B cell (primary cell): ENCODE results near the gene TMEM253. TPM values are rescaled to one million over a fixed set of nuclear protein-coding genes. Genes with fewer than 3 reads are reported as not detected.

Source experiments
- ATAC-seq: fragments of 200-7000 bp; cut with Tn5 transposase; one replicate; pipeline ENCODE4 v1.10.0; 2021; ENCODE audit warnings: low read depth, mild to moderate bottlenecking, moderate number of reproducible peaks, moderate library complexity
- CTCF ChIA-PET: fragments of 350-600 bp; sonication (Branson Sonifier 250); formaldehyde crosslinking; loops from one replicate; lab custom pipeline; 2021; ENCODE audit warnings: antibody characterized with exemption, inconsistent platforms; lab: Charles Lee
- POLR2A ChIA-PET: fragments of 350-600 bp; sonication (Branson Sonifier 250); formaldehyde crosslinking; loops from one replicate; lab custom pipeline; 2021; ENCODE audit warnings: antibody characterized with exemption; lab: Charles Lee
- DNase-seq: peaks from one replicate; pipeline ENCODE4 v3.0.0; 2013
- H2AFZ ChIP-seq: 2 replicates; pipeline ENCODE4 v1.6.1; 2012; ENCODE audit warnings: mild to moderate bottlenecking, low read depth, low read length; ENCODE audit not compliant: insufficient read depth, poor library complexity, severe bottlenecking
- H3K27ac ChIP-seq, 2 donors: 1 replicate in 1 of 2; 2 replicates in 1 of 2; pipeline ENCODE4 v1.5.1; 2012 to 2013; ENCODE audit warnings: low read length in 2 of 2, mild to moderate bottlenecking in 2 of 2, moderate library complexity in 1 of 2
- H3K27me3 ChIP-seq, 4 experiments: fragments of 200-600 bp in 1 of 4; sonication (generic) in 1 of 4; replicated peaks in 1 of 4; 1 replicate in 2 of 4; 2 replicates in 2 of 4; pipeline versions ENCODE4 v1.6.1 to v1.7.0; 2013 to 2016; ENCODE audit warnings: low read length in 3 of 4, mild to moderate bottlenecking in 2 of 4, mixed read lengths in 1 of 4, moderate library complexity in 1 of 4; ENCODE audit not compliant: insufficient read depth in 4 of 4, control insufficient read depth in 3 of 4; ENCODE audit errors: control extremely low read depth in 1 of 4
- H3K36me3 ChIP-seq, 2 experiments: replicated peaks in 1 of 2; 1 replicate in 1 of 2; 2 replicates in 1 of 2; pipeline versions ENCODE4 v1.6.1 to v1.7.1; 2013; ENCODE audit warnings: low read length in 1 of 2; ENCODE audit not compliant: insufficient read depth in 2 of 2, control insufficient read depth in 1 of 2; ENCODE audit errors: control extremely low read depth in 1 of 2, extremely low read depth in 1 of 2
- H3K4me1 ChIP-seq, 2 donors: fragments of 200-600 bp in 1 of 2; sonication (generic) in 1 of 2; 1 replicate in 1 of 2; 2 replicates in 1 of 2; pipeline versions ENCODE4 v1.5.1 to v1.6.1; 2013 to 2017; ENCODE audit warnings: low read length in 2 of 2; ENCODE audit not compliant: control insufficient read depth in 2 of 2, insufficient read depth in 2 of 2
- H3K4me2 ChIP-seq: replicated peaks from 2 replicates; pipeline ENCODE3; 2012; ENCODE audit warnings: mild to moderate bottlenecking, low read depth, low read length; ENCODE audit not compliant: poor library complexity, severe bottlenecking
- H3K4me3 ChIP-seq, 5 experiments: fragments of 200-600 bp in 1 of 5; sonication (generic) in 1 of 5; 1 replicate in 3 of 5; 2 replicates in 2 of 5; pipeline versions ENCODE4 v1.5.1 to v1.7.0; 2011 to 2016; ENCODE audit warnings: low read length in 4 of 5, mild to moderate bottlenecking in 4 of 5, low read depth in 2 of 5, control low read depth in 1 of 5, moderate library complexity in 1 of 5; ENCODE audit not compliant: insufficient read depth in 1 of 5; ENCODE audit errors: control extremely low read depth in 1 of 5, extremely low read depth in 1 of 5
- H3K79me2 ChIP-seq: fragments of 200-600 bp; sonication (generic); one replicate; pipeline ENCODE4 v1.6.0; 2016; ENCODE audit warnings: low read length; ENCODE audit not compliant: control insufficient read depth, insufficient read depth
- H3K9ac ChIP-seq: fragments of 200-600 bp; sonication (generic); 2 replicates; pipeline ENCODE4 v1.6.1; 2017; ENCODE audit warnings: mild to moderate bottlenecking, low read length, moderate library complexity
- H3K9me3 ChIP-seq, 3 donors: one replicate each; pipeline versions ENCODE4 v1.6.1 to v1.7.1; 2013; ENCODE audit warnings: low read length in 2 of 3; ENCODE audit not compliant: control insufficient read depth in 2 of 3, insufficient read depth in 1 of 3; ENCODE audit errors: control extremely low read depth in 1 of 3
- H4K20me1 ChIP-seq: 2 replicates; pipeline ENCODE4 v1.6.0; 2012; ENCODE audit warnings: mild to moderate bottlenecking, low read length; ENCODE audit not compliant: insufficient read depth, control insufficient read depth, poor library complexity, severe bottlenecking
- H3K27ac Mint-ChIP-seq: one replicate; pipeline ENCODE4 v1.8.0; 2021; ENCODE audit warnings: mixed read lengths
- H3K27me3 Mint-ChIP-seq: one replicate; pipeline ENCODE4 v1.8.0; 2021; ENCODE audit warnings: mixed read lengths
- H3K4me1 Mint-ChIP-seq: one replicate; pipeline ENCODE4 v1.8.0; 2021; ENCODE audit warnings: mixed read lengths
- H3K4me3 Mint-ChIP-seq: one replicate; pipeline ENCODE4 v1.8.0; 2021; ENCODE audit warnings: mixed read lengths
- H3K9me3 Mint-ChIP-seq: one replicate; pipeline ENCODE4 v1.8.0; 2022; ENCODE audit warnings: mixed read lengths; ENCODE audit not compliant: insufficient read depth
- EZH2 ChIP-seq: IDR thresholded peaks from 2 replicates; pipeline ENCODE4 v1.6.1; 2012; ENCODE audit warnings: borderline replicate concordance, low read depth, mild to moderate bottlenecking, moderate library complexity, low read length; ENCODE audit not compliant: insufficient read depth, poor library complexity, severe bottlenecking
- WGBS: methylation state at CpG from one replicate; pipeline ENCODE4 v1.1.5; 2013; ENCODE audit warnings: missing lambda C conversion rate; ENCODE audit not compliant: insufficient coverage; 5-methylcytosine and 5-hydroxymethylcytosine counted together
- intact Hi-C: fragments of 100-400 bp; cut with micrococcal nuclease; formaldehyde crosslinking; loops from one replicate; pipeline ENCODE4 v1.10.0; 2022
- polyA plus RNA-seq: library from polyadenylated mRNA; depleted of rRNA; stranded (reverse); fragments of >200 nt; gene quantifications from 2 replicates; pipeline ENCODE4 v1.2.3, GENCODE V29; 2012
- total RNA-seq, 2 donors: library from RNA; stranded (reverse); fragments of 120-200 nt in 1 of 2; gene quantifications; 1 replicate in 1 of 2; 2 replicates in 1 of 2; pipeline versions ENCODE4 v1.2.3 to v1.2.4, GENCODE V29; 2013 to 2022
- TF ChIP-seq, protein P1 (sequence below): fragments of 200-600 bp; IDR thresholded peaks from one replicate; pipeline ENCODE4 v1.8.0; 2022; ENCODE audit warnings: antibody characterized with exemption, mild to moderate bottlenecking

TMEM253 gene
- total and polyA plus RNA-seq, 2 donors (not counting 1 experiment from before 2014, with no cell fraction given), result not detected

DNA sequence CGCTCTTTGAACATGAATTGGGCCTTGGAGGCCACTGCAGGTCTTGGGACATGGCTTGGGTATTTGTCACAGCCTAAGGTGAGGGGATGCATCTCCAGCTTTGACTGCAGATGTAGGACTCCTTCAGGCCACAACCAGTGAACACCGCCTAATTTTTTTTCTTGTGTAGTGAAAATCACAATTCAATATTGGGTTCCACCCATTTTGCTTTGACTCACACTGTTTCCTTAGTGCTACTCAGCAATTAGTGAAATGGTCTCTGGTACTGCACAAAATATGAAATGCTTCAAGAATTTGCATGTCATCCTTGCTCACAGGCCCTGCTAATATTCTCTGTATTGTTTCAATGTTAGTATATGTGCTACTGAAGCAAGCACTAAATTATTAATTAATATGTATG lies 12.5 kb downstream of the TMEM253 start:
- no peak for ATAC-seq
- H3K9me3 ChIP-seq, result no peaks in the 10 kb centered on the region
- 88% methylated on average over 1 of the region's 2 CpGs for WGBS
- no peaks in the 10 kb centered on the region for H3K4me1 ChIP-seq
- Mint-ChIP-seq H3K27me3 (peaks cover 7% of the 10 kb centered on the region), H3K27ac (no peak overlapping the region), H3K9me3 (no peaks in the 10 kb centered on the region), H3K4me1 (no peaks in the 10 kb centered on the region), H3K4me3 (no peak overlapping the region)
- no peak overlapping the region for H3K27ac ChIP-seq
- TF ChIP-seq, protein P1, sequence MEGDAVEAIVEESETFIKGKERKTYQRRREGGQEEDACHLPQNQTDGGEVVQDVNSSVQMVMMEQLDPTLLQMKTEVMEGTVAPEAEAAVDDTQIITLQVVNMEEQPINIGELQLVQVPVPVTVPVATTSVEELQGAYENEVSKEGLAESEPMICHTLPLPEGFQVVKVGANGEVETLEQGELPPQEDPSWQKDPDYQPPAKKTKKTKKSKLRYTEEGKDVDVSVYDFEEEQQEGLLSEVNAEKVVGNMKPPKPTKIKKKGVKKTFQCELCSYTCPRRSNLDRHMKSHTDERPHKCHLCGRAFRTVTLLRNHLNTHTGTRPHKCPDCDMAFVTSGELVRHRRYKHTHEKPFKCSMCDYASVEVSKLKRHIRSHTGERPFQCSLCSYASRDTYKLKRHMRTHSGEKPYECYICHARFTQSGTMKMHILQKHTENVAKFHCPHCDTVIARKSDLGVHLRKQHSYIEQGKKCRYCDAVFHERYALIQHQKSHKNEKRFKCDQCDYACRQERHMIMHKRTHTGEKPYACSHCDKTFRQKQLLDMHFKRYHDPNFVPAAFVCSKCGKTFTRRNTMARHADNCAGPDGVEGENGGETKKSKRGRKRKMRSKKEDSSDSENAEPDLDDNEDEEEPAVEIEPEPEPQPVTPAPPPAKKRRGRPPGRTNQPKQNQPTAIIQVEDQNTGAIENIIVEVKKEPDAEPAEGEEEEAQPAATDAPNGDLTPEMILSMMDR, result no peak
- TF ChIP-seq EZH2, result no peak
- intact Hi-C loops, result no loop called here
- H3K79me2 ChIP-seq, result no peaks in the 10 kb centered on the region
- ChIA-PET CTCF (interaction anchor here (1.0 to 1.6 kb wide), 2 partner anchors 21 to 23 kb away, joined by 3 read pairs; no protein-coding TSS in a partner anchor), POLR2A (no interaction called here)
- no peak overlapping the region for H2AFZ ChIP-seq
- H3K9ac ChIP-seq, result no peak overlapping the region
- H3K27me3 ChIP-seq, result no peaks in the 10 kb centered on the region
- no peak overlapping the region for H3K4me2 ChIP-seq
- no peak for DNase-seq
- no peak overlapping the region for H3K4me3 ChIP-seq
- H3K36me3 ChIP-seq, result no peaks in the 10 kb centered on the region
- no peaks in the 10 kb centered on the region for H4K20me1 ChIP-seq

DNA sequence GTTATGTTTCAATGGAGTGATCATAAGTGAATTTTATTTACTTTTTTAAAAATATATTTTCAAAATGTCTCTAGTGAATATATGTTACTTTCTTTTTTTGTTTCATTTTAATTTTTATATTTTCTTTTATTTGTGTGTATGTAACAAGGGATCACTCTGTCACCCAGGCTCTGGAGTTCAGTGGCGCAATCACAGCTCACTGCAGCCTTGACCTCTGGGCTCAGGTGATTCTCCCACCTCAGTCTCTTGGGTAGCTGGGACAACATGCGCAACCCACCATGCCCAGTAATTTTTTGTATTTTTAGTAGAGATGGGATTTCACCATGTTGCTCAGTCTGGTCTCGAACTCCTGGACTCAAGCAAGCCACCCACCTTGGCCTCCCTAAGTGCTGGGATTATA lies 18.1 kb downstream of the TMEM253 start:
- Mint-ChIP-seq H3K4me1 (no peaks in the 10 kb centered on the region), H3K27ac (no peak overlapping the region), H3K4me3 (no peak overlapping the region), H3K27me3 (peaks cover 37% of the 10 kb centered on the region), H3K9me3 (no peaks in the 10 kb centered on the region)
- Histone ChIP-seq H3K4me1 (no peaks in the 10 kb centered on the region), H3K27me3 (peaks cover 0 to 9% (median 5%) of the 10 kb centered on the region in 4 experiments), H3K9ac (no peak overlapping the region), H3K4me2 (no peak overlapping the region), H4K20me1 (no peaks in the 10 kb centered on the region), H2AFZ (no peak overlapping the region), H3K9me3 (no peaks in the 10 kb centered on the region), H3K27ac (no peak overlapping the region), H3K4me3 (no peak overlapping the region), H3K79me2 (no peaks in the 10 kb centered on the region), H3K36me3 (no peaks in the 10 kb centered on the region)
- DNase-seq (no peak), ATAC-seq (no peak)
- CTCF ChIA-PET, result no interaction called here
- POLR2A ChIA-PET, result no interaction called here
- TF ChIP-seq EZH2, result no peak
- TF ChIP-seq, protein P1, result no peak
- WGBS, result 100% methylated on average over 1 of the region's 3 CpGs
- intact Hi-C loops, result no loop called here
